HL-60 (cell line): ENCODE measurements around the gene MSMO1.

Experiments used
- DNase-seq, 2 experiments: peaks; one replicate each; pipeline ENCODE4 v3.0.0-alpha.2; 2010 to 2020; ENCODE audit warnings: low read depth in 1 of 2, low spot score in 1 of 2
- H3K27ac ChIP-seq: fragments of 250-450 bp; sonication (Bioruptor Pico); replicated peaks from 2 replicates; pipeline ENCODE4 v1.5.1; 2020; ENCODE audit warnings: mild to moderate bottlenecking, moderate library complexity
- H3K27me3 ChIP-seq: fragments of 250-450 bp; sonication (Bioruptor Pico); 2 replicates; pipeline ENCODE4 v1.5.1; 2021; ENCODE audit warnings: mild to moderate bottlenecking, moderate library complexity; ENCODE audit not compliant: insufficient read depth, poor library complexity, severe bottlenecking
- H3K4me3 ChIP-seq: replicated peaks from 2 replicates; pipeline ENCODE4 v1.5.1; 2011; ENCODE audit warnings: mild to moderate bottlenecking, control low read depth, low read length; ENCODE audit not compliant: insufficient read depth
- GABPA ChIP-seq: IDR thresholded peaks from 2 replicates; pipeline ENCODE4 v1.6.1; 2012; ENCODE audit warnings: low read depth
- POLR2AphosphoS5 ChIP-seq: IDR thresholded peaks from 2 replicates; pipeline ENCODE4 v1.6.1; 2012; ENCODE audit warnings: low read depth
- REST ChIP-seq: IDR thresholded peaks from 2 replicates; pipeline ENCODE4 v1.6.1; 2012; ENCODE audit warnings: low read depth; ENCODE audit not compliant: insufficient replicate concordance
- SPI1 ChIP-seq: IDR thresholded peaks from 2 replicates; pipeline ENCODE4 v1.6.1; 2012; ENCODE audit warnings: low read depth, mild to moderate bottlenecking, borderline replicate concordance
- TF ChIP-seq, protein P1 (sequence below): IDR thresholded peaks from one replicate; pipeline ENCODE4 v1.5.1; 2011; ENCODE audit warnings: low read length, control low read depth, inconsistent platforms; ENCODE audit not compliant: insufficient read depth

Gene MSMO1

DNA sequence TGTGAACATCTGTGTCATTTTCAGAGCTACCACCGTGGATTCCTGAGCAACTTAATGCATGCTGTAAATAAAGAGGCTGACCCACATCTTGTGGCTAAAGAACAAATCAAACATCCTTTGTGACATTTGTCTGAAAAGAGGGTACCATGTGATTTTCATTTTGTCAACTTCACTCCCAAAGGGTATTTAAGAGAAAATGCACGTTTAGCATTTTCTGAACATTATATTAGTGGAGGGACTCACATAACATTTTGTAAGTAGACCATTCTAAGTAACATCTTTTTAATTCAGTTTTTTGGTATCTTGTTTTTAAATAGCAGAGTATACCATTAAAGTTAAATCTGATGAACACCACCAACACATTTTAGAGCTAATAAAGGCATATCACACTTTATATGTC lies 34.3 kb downstream of the MSMO1 start:
- TF ChIP-seq, protein P1, sequence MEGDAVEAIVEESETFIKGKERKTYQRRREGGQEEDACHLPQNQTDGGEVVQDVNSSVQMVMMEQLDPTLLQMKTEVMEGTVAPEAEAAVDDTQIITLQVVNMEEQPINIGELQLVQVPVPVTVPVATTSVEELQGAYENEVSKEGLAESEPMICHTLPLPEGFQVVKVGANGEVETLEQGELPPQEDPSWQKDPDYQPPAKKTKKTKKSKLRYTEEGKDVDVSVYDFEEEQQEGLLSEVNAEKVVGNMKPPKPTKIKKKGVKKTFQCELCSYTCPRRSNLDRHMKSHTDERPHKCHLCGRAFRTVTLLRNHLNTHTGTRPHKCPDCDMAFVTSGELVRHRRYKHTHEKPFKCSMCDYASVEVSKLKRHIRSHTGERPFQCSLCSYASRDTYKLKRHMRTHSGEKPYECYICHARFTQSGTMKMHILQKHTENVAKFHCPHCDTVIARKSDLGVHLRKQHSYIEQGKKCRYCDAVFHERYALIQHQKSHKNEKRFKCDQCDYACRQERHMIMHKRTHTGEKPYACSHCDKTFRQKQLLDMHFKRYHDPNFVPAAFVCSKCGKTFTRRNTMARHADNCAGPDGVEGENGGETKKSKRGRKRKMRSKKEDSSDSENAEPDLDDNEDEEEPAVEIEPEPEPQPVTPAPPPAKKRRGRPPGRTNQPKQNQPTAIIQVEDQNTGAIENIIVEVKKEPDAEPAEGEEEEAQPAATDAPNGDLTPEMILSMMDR = no peak
- no peak for TF ChIP-seq REST
- no peak for TF ChIP-seq GABPA
- no peak for TF ChIP-seq POLR2AphosphoS5
- Histone ChIP-seq H3K27me3 (no peaks in the 10 kb centered on the region), H3K4me3 (no peak overlapping the region), H3K27ac (no peak overlapping the region)
- no peak for DNase-seq

DNA sequence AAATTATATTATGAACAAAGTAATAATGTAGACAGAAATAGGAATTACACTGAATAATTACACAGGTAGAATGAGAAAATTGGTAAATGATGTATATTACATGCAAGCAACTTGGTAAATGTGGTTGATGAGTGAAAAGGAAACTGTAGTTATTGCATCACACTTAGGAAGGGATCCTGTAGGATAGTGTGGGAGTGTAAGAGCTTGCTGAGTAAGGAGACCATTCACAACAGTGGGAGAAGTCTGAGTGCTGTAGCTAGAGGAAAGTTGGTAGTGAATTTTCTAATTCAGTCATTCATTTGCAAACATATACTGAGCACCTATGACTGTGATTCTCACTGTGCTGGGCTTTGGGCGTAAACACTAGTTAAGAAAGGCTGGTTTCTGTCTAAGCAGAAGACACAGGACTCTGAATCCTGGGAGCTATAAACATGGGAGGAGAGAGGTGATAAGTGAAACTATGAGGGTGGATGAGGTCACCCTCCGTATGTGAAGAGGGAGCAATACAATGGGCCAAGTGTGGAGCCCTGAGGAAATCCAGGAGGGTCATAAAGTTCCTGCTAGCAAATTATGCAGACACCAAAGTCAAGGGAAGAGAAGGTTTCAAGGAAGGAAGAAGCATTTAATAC lies 37.1 kb downstream of the MSMO1 start:
- H3K4me3 ChIP-seq = no peak overlapping the region
- H3K27me3 ChIP-seq = no peaks in the 10 kb centered on the region
- no peak for DNase-seq
- no peak overlapping the region for H3K27ac ChIP-seq
- no peak for TF ChIP-seq SPI1
- no peak for TF ChIP-seq POLR2AphosphoS5
- TF ChIP-seq GABPA = no peak
- TF ChIP-seq, protein P1 = no peak
- no peak for TF ChIP-seq REST

- Histone ChIP-seq H3K27ac (no peak overlapping the region), H3K27me3 (no peaks in the 10 kb centered on the region), H3K4me3 (no peak overlapping the region)
- no peak for DNase-seq
- TF ChIP-seq REST (no peak), SPI1 (no peak), GABPA (no peak), POLR2AphosphoS5 (no peak)
- TF ChIP-seq, protein P1 = no peak
Observed at GRCh38 chr4:165367040-165367439, 39.6 kb downstream of the MSMO1 start.
